NCI-H1092 treated with DMSO at 0.1 percent for 48 hours (cell line): ENCODE results near the gene ZNF423.

ENCODE experiments used
- DNase-seq: peaks from one replicate; lab custom pipeline; 2025; lab: John Stamatoyannopoulos, UW

Gene ZNF423

DNA sequence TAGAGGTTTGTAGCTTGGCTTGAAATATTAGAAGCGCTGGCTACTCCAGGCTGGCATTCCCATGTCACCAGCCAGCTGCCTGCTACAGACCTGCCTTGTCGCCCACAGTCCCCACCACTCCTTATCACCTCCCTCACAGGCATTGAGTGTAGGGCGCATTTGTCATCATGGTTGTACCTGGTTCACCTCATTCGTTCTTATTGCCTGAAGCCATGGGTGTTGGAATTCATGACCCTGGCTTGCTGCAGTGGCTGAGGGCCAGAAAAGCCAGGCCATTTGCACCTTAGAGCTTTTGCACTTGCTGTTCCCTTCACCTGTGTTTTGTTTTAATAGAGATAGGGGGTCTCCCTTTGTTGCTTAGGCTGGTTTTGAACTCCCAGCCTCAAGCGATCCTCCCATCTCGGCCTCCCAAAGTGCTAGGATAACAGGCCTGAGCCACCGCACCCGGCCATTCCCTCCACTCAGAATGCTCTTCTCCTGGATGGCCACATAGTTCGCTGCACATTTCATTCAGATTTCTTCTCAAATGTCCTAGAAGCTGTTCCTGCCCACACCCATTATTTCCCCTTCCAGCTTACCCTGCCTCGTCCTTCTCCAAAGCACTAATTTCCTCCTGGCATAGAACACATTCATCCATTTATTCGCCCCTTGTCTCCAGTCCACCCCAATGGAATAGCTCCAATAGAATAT is 384.7 kb downstream of the ZNF423 start:
- no peak for DNase-seq

- no peak for DNase-seq
Measured at GRCh38 chr16:49470513-49470991, 385.4 kb downstream of the ZNF423 start.

GRCh38 chr16:49469930-49470451 is 385.9 kb downstream of the ZNF423 start:
- no peak for DNase-seq

DNA sequence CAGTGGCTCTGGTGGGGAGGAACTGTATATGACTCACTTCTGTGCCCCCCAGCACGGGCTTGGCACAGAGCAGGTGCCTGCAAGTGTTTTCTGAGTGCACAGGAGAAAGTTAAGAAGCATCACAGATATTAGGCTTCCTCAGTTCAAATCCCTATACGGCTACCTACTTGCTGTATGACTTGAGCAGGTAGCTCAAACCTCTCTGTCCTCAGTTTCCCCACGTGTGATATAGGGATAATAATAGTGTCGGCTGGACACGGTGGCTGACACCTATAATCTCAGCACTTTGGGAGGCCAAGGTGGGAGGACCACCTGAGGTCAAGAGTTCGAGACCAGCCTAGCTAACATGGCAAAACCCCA is 386.6 kb downstream of the ZNF423 start:
- DNase-seq = no peak

GRCh38 chr16:49468611-49469310 is 387.2 kb downstream of the ZNF423 start:
- no peak for DNase-seq

DNA sequence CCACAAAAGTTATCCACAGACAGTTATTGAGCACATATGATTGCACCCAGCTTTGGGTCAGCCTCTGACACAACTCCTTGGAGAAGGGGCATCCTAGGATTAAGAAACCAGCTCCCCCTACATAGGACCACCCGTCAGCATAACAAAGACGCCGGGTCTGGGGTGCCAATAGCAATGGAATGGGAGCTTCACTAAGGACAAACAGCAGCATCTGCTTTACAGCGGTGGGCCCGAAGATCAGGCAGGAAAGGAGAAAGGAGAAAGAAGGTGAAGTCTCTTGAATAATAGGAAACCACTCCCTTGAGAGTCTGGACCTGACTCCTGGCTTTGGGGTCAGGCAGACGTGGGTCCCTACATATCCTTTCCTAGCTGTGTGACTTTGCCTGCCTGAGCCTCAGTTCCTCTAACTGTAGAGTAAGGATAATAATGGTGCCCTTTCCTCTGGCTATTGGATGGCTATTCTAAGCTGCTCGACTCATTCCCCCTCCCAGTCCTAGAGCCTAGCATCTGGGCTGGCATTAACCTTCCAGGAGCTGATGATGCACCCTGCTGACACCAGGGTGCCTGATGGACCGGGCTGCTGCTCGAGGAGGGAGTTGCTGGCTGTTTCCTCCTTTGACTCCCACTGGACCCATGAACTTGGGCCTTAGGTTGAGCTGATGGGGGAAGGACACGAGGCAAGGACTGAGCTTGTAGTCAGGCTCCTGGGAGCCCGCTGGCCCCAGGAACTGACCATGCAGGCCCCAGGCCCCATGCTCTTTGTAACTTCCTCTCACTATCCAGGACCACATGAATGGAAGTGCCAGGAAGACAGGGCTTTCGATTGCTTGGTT is 388.2 kb downstream of the ZNF423 start:
- no peak for DNase-seq

DNA sequence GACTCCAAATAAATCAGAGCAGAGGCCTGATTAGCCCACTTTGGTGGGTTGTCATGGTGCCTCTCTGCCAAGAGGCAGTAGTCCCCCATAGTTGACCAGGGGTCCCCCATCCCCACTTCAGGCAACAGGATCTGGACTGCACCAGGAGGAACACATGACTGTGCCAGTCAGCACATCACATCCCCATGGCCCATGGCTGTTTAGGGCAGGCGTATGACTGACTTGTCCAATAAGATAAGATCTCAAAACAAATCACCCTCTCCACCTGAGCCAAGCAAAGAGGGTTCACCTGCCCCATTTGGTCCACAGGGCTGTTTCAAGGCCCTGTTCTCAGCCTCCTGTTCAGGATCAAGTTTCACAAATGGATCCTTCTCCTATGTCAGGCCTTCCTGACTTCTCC is 389.0 kb downstream of the ZNF423 start:
- DNase-seq = no peak

- DNase-seq = no peak
Measured at GRCh38 chr16:49466529-49466831, 389.4 kb downstream of the ZNF423 start.

- DNase-seq = no peak
Measured at GRCh38 chr16:49465661-49466528, 390.0 kb downstream of the ZNF423 start.

GRCh38 chr16:49464877-49465504 is 390.9 kb downstream of the ZNF423 start:
- no peak for DNase-seq

DNA sequence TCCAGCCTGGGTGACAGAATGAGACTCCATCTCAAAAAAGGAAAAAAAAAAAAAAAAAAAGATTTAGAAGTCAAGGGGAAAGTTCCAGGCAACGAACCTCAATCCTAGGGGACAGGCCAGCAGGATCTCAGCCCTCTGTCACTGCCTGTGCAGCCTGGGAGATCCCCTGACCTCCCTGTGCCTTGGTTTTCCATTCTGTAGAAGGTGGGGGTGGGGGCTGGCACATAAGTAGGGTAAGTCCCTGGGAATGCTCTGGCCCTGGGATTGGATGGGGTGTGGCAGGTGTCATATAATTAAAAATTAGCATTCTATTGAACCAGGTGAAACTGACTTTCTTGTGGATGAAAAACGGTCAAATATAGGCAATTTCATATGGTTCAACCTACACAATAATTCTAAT is 391.8 kb downstream of the ZNF423 start:
- no peak for DNase-seq

DNA sequence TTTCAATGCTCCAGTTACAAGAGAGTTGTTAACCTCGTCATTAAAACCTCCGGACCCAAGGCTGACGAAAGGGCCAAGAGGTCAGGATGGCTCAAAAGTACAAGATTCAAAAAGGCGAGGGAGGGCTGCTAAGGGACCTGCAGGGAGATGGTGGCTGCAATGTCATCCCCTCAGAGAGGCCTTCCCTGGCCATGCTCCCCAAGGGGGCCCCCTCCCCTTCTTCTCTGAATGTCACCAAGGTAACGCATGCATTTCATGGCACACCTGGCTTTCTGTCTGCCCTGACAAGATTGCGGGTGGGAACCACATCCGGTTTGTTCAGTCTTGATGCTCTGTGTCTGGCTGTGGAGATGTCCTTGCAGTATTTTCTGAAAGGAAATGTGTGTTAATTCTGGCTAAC is 392.4 kb downstream of the ZNF423 start:
- peak; percentile 20 for DNase-seq

GRCh38 chr16:49462989-49463371 is 392.9 kb downstream of the ZNF423 start:
- DNase-seq = peak; percentile 21

DNA sequence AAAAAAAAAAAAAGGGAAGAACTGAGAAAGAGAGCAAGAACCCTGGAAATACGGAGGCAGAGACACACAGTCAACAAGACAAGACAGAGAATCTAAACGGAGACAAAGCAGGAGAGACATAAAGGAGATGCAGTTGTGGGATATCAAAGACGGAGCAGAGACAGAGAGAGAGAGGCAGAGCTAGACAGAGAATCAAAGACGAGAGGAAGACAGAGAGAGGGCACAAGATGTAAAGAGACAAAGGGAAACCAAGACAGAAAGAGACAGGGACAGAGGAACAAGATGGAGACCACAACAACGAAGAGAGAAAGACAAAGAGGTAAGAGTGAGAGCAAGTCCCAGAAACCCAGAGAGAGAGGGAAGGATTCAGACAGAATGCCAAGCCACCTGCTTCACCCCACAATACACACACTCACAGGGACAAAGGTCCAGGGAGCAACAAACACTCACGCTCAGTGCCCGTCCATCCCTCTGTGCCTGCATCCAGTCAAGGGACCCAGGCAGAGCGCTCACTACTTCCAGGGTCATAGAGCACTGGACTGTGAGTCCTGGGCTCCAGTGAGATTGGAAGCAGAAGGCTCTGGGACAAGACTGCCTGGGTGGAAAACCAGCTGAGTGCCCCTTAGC is 393.4 kb downstream of the ZNF423 start:
- no peak for DNase-seq

GRCh38 chr16:49461517-49461951 is 394.4 kb downstream of the ZNF423 start:
- no peak for DNase-seq

- DNase-seq = no peak
Measured at GRCh38 chr16:49460786-49461470, 395.0 kb downstream of the ZNF423 start.

DNA sequence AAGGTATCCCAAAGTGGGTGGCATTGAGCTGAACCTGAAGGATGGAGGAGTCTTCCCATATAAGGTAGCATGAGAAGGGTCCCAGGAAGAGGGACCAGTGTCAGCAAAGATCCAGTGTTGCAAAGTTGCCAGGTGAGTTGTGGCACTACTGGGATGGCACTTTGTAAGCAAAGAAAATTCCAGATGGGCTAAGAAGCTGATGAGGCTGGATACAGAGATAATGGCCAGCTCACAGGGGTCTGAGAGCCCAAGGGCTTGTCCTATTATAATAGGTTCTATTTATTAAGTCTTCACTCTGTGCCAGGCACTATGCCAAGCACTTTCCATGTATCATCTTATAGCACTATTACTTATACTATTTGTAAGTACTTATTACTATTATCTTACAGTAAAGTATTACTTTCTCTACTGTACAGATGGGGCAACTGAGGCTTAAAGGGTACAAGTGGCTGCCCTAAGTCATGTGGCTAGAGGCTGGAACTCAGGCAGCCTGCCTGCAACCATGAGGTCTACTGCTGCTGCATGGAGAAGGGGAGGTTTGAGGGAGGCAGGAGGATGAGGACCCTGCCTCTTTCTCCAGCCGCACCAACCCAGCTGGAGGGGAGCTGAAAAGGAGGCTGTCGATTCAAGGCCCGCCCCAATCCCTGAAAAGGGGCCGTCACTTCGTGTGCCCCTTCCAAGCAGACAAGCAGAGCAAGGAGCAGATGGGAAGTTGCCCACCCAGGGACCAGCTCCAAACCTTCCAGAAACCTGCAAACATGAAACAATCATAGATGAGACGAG is 395.8 kb downstream of the ZNF423 start:
- no peak for DNase-seq

- no peak for DNase-seq
Measured at GRCh38 chr16:49458656-49459445, 397.1 kb downstream of the ZNF423 start.

DNA sequence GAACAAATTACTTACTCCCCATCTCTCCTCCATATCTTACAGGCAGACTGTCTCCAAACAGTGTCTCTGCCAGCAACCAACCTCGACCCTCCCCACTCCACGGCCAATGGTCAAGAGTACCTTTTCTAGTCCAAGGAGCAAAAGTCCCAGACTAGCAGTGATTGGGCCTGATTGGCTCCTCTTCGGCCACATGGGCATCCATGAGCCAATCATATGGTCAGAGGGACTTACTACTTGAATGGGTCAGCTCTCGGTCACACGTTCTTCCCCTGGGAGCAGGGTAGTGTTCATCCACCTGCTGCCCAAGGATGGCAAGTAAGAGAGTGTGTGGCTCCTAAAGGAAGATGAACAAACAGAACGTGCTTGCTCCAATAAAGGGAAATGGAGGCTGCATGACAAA is 397.7 kb downstream of the ZNF423 start:
- no peak for DNase-seq
